Measurements from ENCODE around the gene EML5. TPM values are rescaled to one million over a fixed set of nuclear protein-coding genes. Genes with fewer than 3 reads are reported as not detected.

EML5 gene
- total and polyA plus RNA-seq, 2 experiments from 2014 or later: 0.18 to 1.6 TPM

GRCh38 chr14:88840926-88841325 is 48.2 kb upstream of the EML5 start:
- DNase-seq (ENCODE audit: low spot score) (peak; percentile 10), ATAC-seq (peak; percentile 58)
- no peak overlapping the region for H3K4me3 ChIP-seq
- H3K4me1 ChIP-seq (ENCODE audit: insufficient read depth): no peaks in the 10 kb centered on the region
- H3K79me2 ChIP-seq (replicated peaks; ENCODE audit: insufficient read depth): no peaks in the 10 kb centered on the region
- no peaks in the 10 kb centered on the region for H3F3A ChIP-seq (replicated peaks; ENCODE audit: low read depth)
- Mint-ChIP-seq H3K4me1 (peaks cover 2% of the 10 kb centered on the region; the same call in 1 of the 3 replicates), H3K27me3 (ENCODE audit: insufficient read depth, low read depth, poor library complexity) (peaks cover 2% of the 10 kb centered on the region), H3K4me3 (no peak overlapping the region), H3K27ac (peak overlapping the region; percentile 50; the same call in 1 of the 2 replicates), H3K36me3 (ENCODE audit: low read depth) (no peaks in the 10 kb centered on the region), H3K9me3 (no peaks in the 10 kb centered on the region)
- no peaks in the 10 kb centered on the region for H4K20me1 ChIP-seq (replicated peaks; ENCODE audit: insufficient read depth)
- no peaks in the 10 kb centered on the region for H3K27me3 ChIP-seq (ENCODE audit: insufficient read depth)
- no peak overlapping the region for H2AFZ ChIP-seq
- no peak overlapping the region for H3K27ac ChIP-seq (ENCODE audit: low read depth)
- no peaks in the 10 kb centered on the region for H3K9me2 ChIP-seq (ENCODE audit: insufficient read depth)
- H3K4me2 ChIP-seq: no peak overlapping the region
- no peaks in the 10 kb centered on the region for H3K36me3 ChIP-seq (ENCODE audit: insufficient read depth)
- TF ChIP-seq ZNF331 (CRISPR knock-in tag; IDR thresholded peaks at IDR 0.05; ENCODE audit: low read depth): no peak
- TF ChIP-seq STAT1 (IDR thresholded peaks at IDR 0.05; ENCODE audit: unreplicated experiment): no peak
- TF ChIP-seq, protein P1, sequence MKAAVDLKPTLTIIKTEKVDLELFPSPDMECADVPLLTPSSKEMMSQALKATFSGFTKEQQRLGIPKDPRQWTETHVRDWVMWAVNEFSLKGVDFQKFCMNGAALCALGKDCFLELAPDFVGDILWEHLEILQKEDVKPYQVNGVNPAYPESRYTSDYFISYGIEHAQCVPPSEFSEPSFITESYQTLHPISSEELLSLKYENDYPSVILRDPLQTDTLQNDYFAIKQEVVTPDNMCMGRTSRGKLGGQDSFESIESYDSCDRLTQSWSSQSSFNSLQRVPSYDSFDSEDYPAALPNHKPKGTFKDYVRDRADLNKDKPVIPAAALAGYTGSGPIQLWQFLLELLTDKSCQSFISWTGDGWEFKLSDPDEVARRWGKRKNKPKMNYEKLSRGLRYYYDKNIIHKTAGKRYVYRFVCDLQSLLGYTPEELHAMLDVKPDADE (IDR thresholded peaks at IDR 0.05): no peak
- TF ChIP-seq CTCF (conservative IDR thresholded peaks at IDR 0.05; ENCODE audit: low read depth in 2 of 2): no peak
- TF ChIP-seq, protein P2, sequence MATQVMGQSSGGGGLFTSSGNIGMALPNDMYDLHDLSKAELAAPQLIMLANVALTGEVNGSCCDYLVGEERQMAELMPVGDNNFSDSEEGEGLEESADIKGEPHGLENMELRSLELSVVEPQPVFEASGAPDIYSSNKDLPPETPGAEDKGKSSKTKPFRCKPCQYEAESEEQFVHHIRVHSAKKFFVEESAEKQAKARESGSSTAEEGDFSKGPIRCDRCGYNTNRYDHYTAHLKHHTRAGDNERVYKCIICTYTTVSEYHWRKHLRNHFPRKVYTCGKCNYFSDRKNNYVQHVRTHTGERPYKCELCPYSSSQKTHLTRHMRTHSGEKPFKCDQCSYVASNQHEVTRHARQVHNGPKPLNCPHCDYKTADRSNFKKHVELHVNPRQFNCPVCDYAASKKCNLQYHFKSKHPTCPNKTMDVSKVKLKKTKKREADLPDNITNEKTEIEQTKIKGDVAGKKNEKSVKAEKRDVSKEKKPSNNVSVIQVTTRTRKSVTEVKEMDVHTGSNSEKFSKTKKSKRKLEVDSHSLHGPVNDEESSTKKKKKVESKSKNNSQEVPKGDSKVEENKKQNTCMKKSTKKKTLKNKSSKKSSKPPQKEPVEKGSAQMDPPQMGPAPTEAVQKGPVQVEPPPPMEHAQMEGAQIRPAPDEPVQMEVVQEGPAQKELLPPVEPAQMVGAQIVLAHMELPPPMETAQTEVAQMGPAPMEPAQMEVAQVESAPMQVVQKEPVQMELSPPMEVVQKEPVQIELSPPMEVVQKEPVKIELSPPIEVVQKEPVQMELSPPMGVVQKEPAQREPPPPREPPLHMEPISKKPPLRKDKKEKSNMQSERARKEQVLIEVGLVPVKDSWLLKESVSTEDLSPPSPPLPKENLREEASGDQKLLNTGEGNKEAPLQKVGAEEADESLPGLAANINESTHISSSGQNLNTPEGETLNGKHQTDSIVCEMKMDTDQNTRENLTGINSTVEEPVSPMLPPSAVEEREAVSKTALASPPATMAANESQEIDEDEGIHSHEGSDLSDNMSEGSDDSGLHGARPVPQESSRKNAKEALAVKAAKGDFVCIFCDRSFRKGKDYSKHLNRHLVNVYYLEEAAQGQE (IDR thresholded peaks at IDR 0.05; ENCODE audit: unreplicated experiment): no peak
- no peak for TF ChIP-seq ZNF114 (CRISPR knock-in tag; IDR thresholded peaks at IDR 0.05)
- TF ChIP-seq CREB1 (CRISPR knock-in tag; IDR thresholded peaks at IDR 0.05; ENCODE audit: low read depth): no peak
- no peak for TF ChIP-seq EZH2phosphoT487 (IDR thresholded peaks at IDR 0.05; ENCODE audit: unreplicated experiment)
- TF ChIP-seq, protein P3, sequence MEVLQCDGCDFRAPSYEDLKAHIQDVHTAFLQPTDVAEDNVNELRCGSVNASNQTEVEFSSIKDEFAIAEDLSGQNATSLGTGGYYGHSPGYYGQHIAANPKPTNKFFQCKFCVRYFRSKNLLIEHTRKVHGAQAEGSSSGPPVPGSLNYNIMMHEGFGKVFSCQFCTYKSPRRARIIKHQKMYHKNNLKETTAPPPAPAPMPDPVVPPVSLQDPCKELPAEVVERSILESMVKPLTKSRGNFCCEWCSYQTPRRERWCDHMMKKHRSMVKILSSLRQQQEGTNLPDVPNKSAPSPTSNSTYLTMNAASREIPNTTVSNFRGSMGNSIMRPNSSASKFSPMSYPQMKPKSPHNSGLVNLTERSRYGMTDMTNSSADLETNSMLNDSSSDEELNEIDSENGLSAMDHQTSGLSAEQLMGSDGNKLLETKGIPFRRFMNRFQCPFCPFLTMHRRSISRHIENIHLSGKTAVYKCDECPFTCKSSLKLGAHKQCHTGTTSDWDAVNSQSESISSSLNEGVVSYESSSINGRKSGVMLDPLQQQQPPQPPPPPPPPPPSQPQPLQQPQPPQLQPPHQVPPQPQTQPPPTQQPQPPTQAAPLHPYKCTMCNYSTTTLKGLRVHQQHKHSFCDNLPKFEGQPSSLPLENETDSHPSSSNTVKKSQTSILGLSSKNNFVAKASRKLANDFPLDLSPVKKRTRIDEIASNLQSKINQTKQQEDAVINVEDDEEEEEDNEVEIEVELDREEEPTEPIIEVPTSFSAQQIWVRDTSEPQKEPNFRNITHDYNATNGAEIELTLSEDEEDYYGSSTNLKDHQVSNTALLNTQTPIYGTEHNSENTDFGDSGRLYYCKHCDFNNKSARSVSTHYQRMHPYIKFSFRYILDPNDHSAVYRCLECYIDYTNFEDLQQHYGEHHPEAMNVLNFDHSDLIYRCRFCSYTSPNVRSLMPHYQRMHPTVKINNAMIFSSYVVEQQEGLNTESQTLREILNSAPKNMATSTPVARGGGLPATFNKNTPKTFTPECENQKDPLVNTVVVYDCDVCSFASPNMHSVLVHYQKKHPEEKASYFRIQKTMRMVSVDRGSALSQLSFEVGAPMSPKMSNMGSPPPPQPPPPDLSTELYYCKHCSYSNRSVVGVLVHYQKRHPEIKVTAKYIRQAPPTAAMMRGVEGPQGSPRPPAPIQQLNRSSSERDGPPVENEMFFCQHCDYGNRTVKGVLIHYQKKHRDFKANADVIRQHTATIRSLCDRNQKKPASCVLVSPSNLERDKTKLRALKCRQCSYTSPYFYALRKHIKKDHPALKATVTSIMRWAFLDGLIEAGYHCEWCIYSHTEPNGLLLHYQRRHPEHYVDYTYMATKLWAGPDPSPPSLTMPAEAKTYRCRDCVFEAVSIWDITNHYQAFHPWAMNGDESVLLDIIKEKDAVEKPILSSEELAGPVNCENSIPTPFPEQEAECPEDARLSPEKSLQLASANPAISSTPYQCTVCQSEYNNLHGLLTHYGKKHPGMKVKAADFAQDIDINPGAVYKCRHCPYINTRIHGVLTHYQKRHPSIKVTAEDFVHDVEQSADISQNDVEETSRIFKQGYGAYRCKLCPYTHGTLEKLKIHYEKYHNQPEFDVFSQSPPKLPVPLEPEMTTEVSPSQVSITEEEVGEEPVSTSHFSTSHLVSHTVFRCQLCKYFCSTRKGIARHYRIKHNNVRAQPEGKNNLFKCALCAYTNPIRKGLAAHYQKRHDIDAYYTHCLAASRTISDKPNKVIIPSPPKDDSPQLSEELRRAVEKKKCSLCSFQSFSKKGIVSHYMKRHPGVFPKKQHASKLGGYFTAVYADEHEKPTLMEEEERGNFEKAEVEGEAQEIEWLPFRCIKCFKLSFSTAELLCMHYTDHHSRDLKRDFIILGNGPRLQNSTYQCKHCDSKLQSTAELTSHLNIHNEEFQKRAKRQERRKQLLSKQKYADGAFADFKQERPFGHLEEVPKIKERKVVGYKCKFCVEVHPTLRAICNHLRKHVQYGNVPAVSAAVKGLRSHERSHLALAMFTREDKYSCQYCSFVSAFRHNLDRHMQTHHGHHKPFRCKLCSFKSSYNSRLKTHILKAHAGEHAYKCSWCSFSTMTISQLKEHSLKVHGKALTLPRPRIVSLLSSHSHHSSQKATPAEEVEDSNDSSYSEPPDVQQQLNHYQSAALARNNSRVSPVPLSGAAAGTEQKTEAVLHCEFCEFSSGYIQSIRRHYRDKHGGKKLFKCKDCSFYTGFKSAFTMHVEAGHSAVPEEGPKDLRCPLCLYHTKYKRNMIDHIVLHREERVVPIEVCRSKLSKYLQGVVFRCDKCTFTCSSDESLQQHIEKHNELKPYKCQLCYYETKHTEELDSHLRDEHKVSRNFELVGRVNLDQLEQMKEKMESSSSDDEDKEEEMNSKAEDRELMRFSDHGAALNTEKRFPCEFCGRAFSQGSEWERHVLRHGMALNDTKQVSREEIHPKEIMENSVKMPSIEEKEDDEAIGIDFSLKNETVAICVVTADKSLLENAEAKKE (CRISPR knock-in tag; IDR thresholded peaks at IDR 0.05): no peak

Data from GM23338 (cell line).